ENCODE data around the gene MTUS2.

MTUS2 gene

GRCh38 chr13:29514720-29515310, 694.7 kb downstream of the MTUS2 start:
- no peaks in the 10 kb centered on the region for H3K4me1 ChIP-seq
- in situ Hi-C loops (cut with MboI; ENCODE audit: low sequenced_read_pairs) = loop anchor here (10.0 kb wide), 1 partner anchor 190 kb away; no protein-coding TSS in a partner anchor
- no peak overlapping the region for H3K4me3 ChIP-seq
- no peaks in the 10 kb centered on the region for H3K9me3 ChIP-seq
- no peaks in the 10 kb centered on the region for H3K27me3 ChIP-seq (ENCODE audit: low read depth)
- no peak for DNase-seq (ENCODE audit: low spot score in 2 of 2)
- peaks cover 79% of the 10 kb centered on the region for H3K36me3 ChIP-seq (replicated peaks)

GRCh38 chr13:29515372-29515771, 695.2 kb downstream of the MTUS2 start:
- Histone ChIP-seq H3K36me3 (replicated peaks) (peaks cover 84% of the 10 kb centered on the region), H3K4me1 (no peaks in the 10 kb centered on the region), H3K27me3 (ENCODE audit: low read depth) (no peaks in the 10 kb centered on the region), H3K9me3 (no peaks in the 10 kb centered on the region), H3K4me3 (no peak overlapping the region)
- DNase-seq (ENCODE audit: low spot score in 2 of 2) = no peak
- in situ Hi-C loops (cut with MboI; ENCODE audit: low sequenced_read_pairs) = loop anchor here (10.0 kb wide), 1 partner anchor 189 kb away; no protein-coding TSS in a partner anchor

- Histone ChIP-seq H3K4me1 (no peaks in the 10 kb centered on the region), H3K4me3 (no peak overlapping the region), H3K27me3 (ENCODE audit: low read depth) (no peaks in the 10 kb centered on the region), H3K9me3 (no peaks in the 10 kb centered on the region), H3K36me3 (replicated peaks) (peaks cover 91% of the 10 kb centered on the region)
- DNase-seq (ENCODE audit: low spot score in 2 of 2) = no peak
- in situ Hi-C loops (cut with MboI; ENCODE audit: low sequenced_read_pairs) = loop anchor here (10.0 kb wide), 1 partner anchor 189 kb away; no protein-coding TSS in a partner anchor
These were observed 695.9 kb downstream of the MTUS2 start for GRCh38 chr13:29516012-29516411.

GRCh38 chr13:29516880-29517279, 696.7 kb downstream of the MTUS2 start:
- Histone ChIP-seq H3K36me3 (replicated peaks) (peaks cover 93% of the 10 kb centered on the region), H3K9me3 (no peaks in the 10 kb centered on the region), H3K4me1 (no peaks in the 10 kb centered on the region), H3K27me3 (ENCODE audit: low read depth) (no peaks in the 10 kb centered on the region), H3K4me3 (no peak overlapping the region)
- in situ Hi-C loops (cut with MboI; ENCODE audit: low sequenced_read_pairs) = loop anchor here (10.0 kb wide), 1 partner anchor 188 kb away; no protein-coding TSS in a partner anchor
- DNase-seq (ENCODE audit: low spot score in 2 of 2) = no peak

GRCh38 chr13:29519921-29520320, 699.8 kb downstream of the MTUS2 start:
- DNase-seq (ENCODE audit: low spot score in 2 of 2) = no peak
- Histone ChIP-seq H3K4me1 (no peaks in the 10 kb centered on the region), H3K36me3 (replicated peaks) (peaks cover 99% of the 10 kb centered on the region), H3K27me3 (ENCODE audit: low read depth) (no peaks in the 10 kb centered on the region), H3K4me3 (no peak overlapping the region), H3K9me3 (no peaks in the 10 kb centered on the region)
- in situ Hi-C loops (cut with MboI; ENCODE audit: low sequenced_read_pairs) = loop anchor here (10.0 kb wide), 1 partner anchor 185 kb away; no protein-coding TSS in a partner anchor

- in situ Hi-C loops (cut with MboI; ENCODE audit: low sequenced_read_pairs) = no loop called here
- Histone ChIP-seq H3K4me1 (no peaks in the 10 kb centered on the region), H3K27me3 (ENCODE audit: low read depth) (no peaks in the 10 kb centered on the region), H3K9me3 (no peaks in the 10 kb centered on the region), H3K4me3 (no peak overlapping the region), H3K36me3 (replicated peaks) (peaks cover 99% of the 10 kb centered on the region)
- DNase-seq (ENCODE audit: low spot score in 2 of 2) = no peak
These were observed 700.5 kb downstream of the MTUS2 start for GRCh38 chr13:29520671-29521070.

GRCh38 chr13:29521336-29521735, 701.2 kb downstream of the MTUS2 start:
- Histone ChIP-seq H3K9me3 (no peaks in the 10 kb centered on the region), H3K27me3 (ENCODE audit: low read depth) (no peaks in the 10 kb centered on the region), H3K36me3 (replicated peaks) (peaks cover 94% of the 10 kb centered on the region), H3K4me1 (no peaks in the 10 kb centered on the region), H3K4me3 (no peak overlapping the region)
- in situ Hi-C loops (cut with MboI; ENCODE audit: low sequenced_read_pairs) = no loop called here
- no peak for DNase-seq (ENCODE audit: low spot score in 2 of 2)

GRCh38 chr13:29522044-29522685, 702.0 kb downstream of the MTUS2 start:
- peaks cover 91% of the 10 kb centered on the region for H3K36me3 ChIP-seq (replicated peaks)
- peak in 1 of 2 experiments; percentile 4 for DNase-seq (ENCODE audit: low spot score in 2 of 2)

GRCh38 chr13:29523199-29523961, 703.2 kb downstream of the MTUS2 start:
- in situ Hi-C loops (cut with MboI; ENCODE audit: low sequenced_read_pairs) = no loop called here
- Histone ChIP-seq H3K27me3 (ENCODE audit: low read depth) (no peaks in the 10 kb centered on the region), H3K9me3 (no peaks in the 10 kb centered on the region), H3K4me3 (no peak overlapping the region), H3K4me1 (no peaks in the 10 kb centered on the region), H3K36me3 (replicated peaks) (peaks cover 91% of the 10 kb centered on the region)
- DNase-seq (ENCODE audit: low spot score in 2 of 2) = no peak

More at GRCh38 chr13:29522044-29522685, 702.0 kb downstream of the MTUS2 start:
- in situ Hi-C loops (cut with MboI; ENCODE audit: low sequenced_read_pairs) = no loop called here
- no peak overlapping the region for H3K4me3 ChIP-seq
- no peaks in the 10 kb centered on the region for H3K9me3 ChIP-seq
- H3K4me1 ChIP-seq = no peaks in the 10 kb centered on the region
- no peaks in the 10 kb centered on the region for H3K27me3 ChIP-seq (ENCODE audit: low read depth)

- in situ Hi-C loops (cut with MboI; ENCODE audit: low sequenced_read_pairs) = no loop called here
- no peaks in the 10 kb centered on the region for H3K27me3 ChIP-seq (ENCODE audit: low read depth)
- peaks cover 91% of the 10 kb centered on the region for H3K36me3 ChIP-seq (replicated peaks)
- no peaks in the 10 kb centered on the region for H3K4me1 ChIP-seq
- H3K4me3 ChIP-seq = no peak overlapping the region
- no peaks in the 10 kb centered on the region for H3K9me3 ChIP-seq
- no peak for DNase-seq (ENCODE audit: low spot score in 2 of 2)
These were observed 704.0 kb downstream of the MTUS2 start for GRCh38 chr13:29524176-29524575.

- in situ Hi-C loops (cut with MboI; ENCODE audit: low sequenced_read_pairs) = no loop called here
These were observed 704.5 kb downstream of the MTUS2 start for GRCh38 chr13:29524641-29525040.

GRCh38 chr13:29525757-29526156, 705.6 kb downstream of the MTUS2 start:
- DNase-seq (ENCODE audit: low spot score in 2 of 2) = no peak
- Histone ChIP-seq H3K27me3 (ENCODE audit: low read depth) (no peaks in the 10 kb centered on the region), H3K36me3 (replicated peaks) (peaks cover 91% of the 10 kb centered on the region), H3K9me3 (no peaks in the 10 kb centered on the region), H3K4me3 (no peak overlapping the region), H3K4me1 (no peaks in the 10 kb centered on the region)
- in situ Hi-C loops (cut with MboI; ENCODE audit: low sequenced_read_pairs) = no loop called here

More at GRCh38 chr13:29524641-29525040, 704.5 kb downstream of the MTUS2 start:
- H3K9me3 ChIP-seq = no peaks in the 10 kb centered on the region
- no peaks in the 10 kb centered on the region for H3K4me1 ChIP-seq
- no peak overlapping the region for H3K4me3 ChIP-seq
- no peaks in the 10 kb centered on the region for H3K27me3 ChIP-seq (ENCODE audit: low read depth)
- DNase-seq (ENCODE audit: low spot score in 2 of 2) = no peak
- H3K36me3 ChIP-seq (replicated peaks) = peaks cover 91% of the 10 kb centered on the region

- no peak overlapping the region for H3K4me3 ChIP-seq
- in situ Hi-C loops (cut with MboI; ENCODE audit: low sequenced_read_pairs) = no loop called here
- no peak for DNase-seq (ENCODE audit: low spot score in 2 of 2)
- no peaks in the 10 kb centered on the region for H3K4me1 ChIP-seq
- H3K27me3 ChIP-seq (ENCODE audit: low read depth) = no peaks in the 10 kb centered on the region
- H3K9me3 ChIP-seq = no peaks in the 10 kb centered on the region
- H3K36me3 ChIP-seq (replicated peaks) = peaks cover 87% of the 10 kb centered on the region
These were observed 706.6 kb downstream of the MTUS2 start for GRCh38 chr13:29526741-29527140.

- Histone ChIP-seq H3K4me3 (no peak overlapping the region), H3K9me3 (no peaks in the 10 kb centered on the region), H3K4me1 (no peaks in the 10 kb centered on the region), H3K27me3 (ENCODE audit: low read depth) (no peaks in the 10 kb centered on the region), H3K36me3 (replicated peaks) (peaks cover 87% of the 10 kb centered on the region)
- in situ Hi-C loops (cut with MboI; ENCODE audit: low sequenced_read_pairs) = no loop called here
- no peak for DNase-seq (ENCODE audit: low spot score in 2 of 2)
These were observed 707.4 kb downstream of the MTUS2 start for GRCh38 chr13:29527511-29527910.
